Osteocyte (in vitro differentiated cells): Measurements from ENCODE around the gene ARAP2. TPM values are rescaled to one million over a fixed set of nuclear protein-coding genes. Genes with fewer than 3 reads are reported as not detected.

Source experiments
- DNase-seq: peaks from one replicate; pipeline ENCODE4 v3.0.0; 2021; ENCODE audit warnings: mixed read lengths; ENCODE audit not compliant: unreplicated experiment; ENCODE audit errors: extremely low spot score
- H3K27ac Mint-ChIP-seq: one replicate; pipeline ENCODE4 v1.8.0; 2021; ENCODE audit warnings: mild to moderate bottlenecking, mixed read lengths; ENCODE audit not compliant: unreplicated experiment
- H3K27me3 Mint-ChIP-seq: one replicate; pipeline ENCODE4 v1.8.0; 2021; ENCODE audit warnings: mixed read lengths; ENCODE audit not compliant: unreplicated experiment
- H3K36me3 Mint-ChIP-seq: one replicate; pipeline ENCODE4 v1.8.0; 2021; ENCODE audit warnings: mixed read lengths; ENCODE audit not compliant: unreplicated experiment
- H3K4me1 Mint-ChIP-seq: one replicate; pipeline ENCODE4 v1.8.0; 2021; ENCODE audit warnings: mixed read lengths; ENCODE audit not compliant: unreplicated experiment
- H3K4me3 Mint-ChIP-seq: one replicate; pipeline ENCODE4 v1.8.0; 2021; ENCODE audit warnings: mild to moderate bottlenecking, moderate library complexity, mixed read lengths; ENCODE audit not compliant: unreplicated experiment
- H3K9me3 Mint-ChIP-seq: one replicate; pipeline ENCODE4 v1.8.0; 2021; ENCODE audit warnings: mixed read lengths; ENCODE audit not compliant: unreplicated experiment
- total RNA-seq: library from RNA; stranded (reverse); gene quantifications from 2 replicates; pipeline ENCODE4 v1.2.1, GENCODE V29; 2021
- TF ChIP-seq, protein P1 (sequence below): fragments of 200-600 bp; sonication (generic); IDR thresholded peaks from 2 replicates; pipeline ENCODE4 v1.5.0; 2021; ENCODE audit warnings: antibody characterized with exemption, mild to moderate bottlenecking, moderate library complexity

The ARAP2 gene
- total RNA-seq, 1 donor from 2014 or later, result 1.0 TPM

DNA sequence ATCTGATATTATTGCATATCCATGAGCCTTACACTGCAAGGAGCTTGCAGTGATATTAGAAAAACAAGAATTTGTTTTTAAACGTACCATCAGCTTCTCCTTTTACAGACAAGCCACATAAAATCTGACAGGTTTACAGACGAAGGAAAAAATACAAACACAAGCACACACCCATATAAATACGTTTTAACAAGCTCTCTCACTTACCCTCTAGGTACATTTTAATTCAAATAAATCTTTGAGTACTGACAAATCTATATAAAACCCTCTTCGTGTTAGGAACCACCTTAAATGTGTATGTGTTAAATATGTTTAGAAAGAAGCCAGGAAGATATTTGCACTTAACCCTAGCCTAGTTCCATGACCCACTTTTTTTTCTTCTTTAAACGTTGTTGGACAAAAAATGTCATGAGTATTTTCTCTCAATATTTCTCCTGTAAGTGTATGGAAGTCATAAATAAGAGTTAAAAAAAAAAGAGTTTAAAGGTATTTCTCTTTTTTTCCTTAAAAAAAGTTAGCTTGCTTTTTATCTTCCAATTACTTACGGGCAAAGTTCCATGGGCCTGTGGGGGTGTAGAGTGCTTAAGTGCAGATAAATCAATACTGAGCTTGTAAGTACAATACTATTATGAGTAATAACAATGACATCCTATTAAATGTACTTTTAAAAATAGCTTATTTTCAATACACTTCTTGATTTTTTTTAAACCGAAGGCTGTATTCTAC, 1.5 kb downstream of the ARAP2 start:
- Mint-ChIP-seq H3K36me3 (no peaks in the 10 kb centered on the region), H3K4me1 (peaks cover 15% of the 10 kb centered on the region), H3K27ac (no peak overlapping the region), H3K4me3 (peak overlapping the region; percentile 77), H3K27me3 (peaks cover 7% of the 10 kb centered on the region), H3K9me3 (no peaks in the 10 kb centered on the region)
- no peak for DNase-seq
- TF ChIP-seq, protein P1, sequence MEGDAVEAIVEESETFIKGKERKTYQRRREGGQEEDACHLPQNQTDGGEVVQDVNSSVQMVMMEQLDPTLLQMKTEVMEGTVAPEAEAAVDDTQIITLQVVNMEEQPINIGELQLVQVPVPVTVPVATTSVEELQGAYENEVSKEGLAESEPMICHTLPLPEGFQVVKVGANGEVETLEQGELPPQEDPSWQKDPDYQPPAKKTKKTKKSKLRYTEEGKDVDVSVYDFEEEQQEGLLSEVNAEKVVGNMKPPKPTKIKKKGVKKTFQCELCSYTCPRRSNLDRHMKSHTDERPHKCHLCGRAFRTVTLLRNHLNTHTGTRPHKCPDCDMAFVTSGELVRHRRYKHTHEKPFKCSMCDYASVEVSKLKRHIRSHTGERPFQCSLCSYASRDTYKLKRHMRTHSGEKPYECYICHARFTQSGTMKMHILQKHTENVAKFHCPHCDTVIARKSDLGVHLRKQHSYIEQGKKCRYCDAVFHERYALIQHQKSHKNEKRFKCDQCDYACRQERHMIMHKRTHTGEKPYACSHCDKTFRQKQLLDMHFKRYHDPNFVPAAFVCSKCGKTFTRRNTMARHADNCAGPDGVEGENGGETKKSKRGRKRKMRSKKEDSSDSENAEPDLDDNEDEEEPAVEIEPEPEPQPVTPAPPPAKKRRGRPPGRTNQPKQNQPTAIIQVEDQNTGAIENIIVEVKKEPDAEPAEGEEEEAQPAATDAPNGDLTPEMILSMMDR, result no peak

DNA sequence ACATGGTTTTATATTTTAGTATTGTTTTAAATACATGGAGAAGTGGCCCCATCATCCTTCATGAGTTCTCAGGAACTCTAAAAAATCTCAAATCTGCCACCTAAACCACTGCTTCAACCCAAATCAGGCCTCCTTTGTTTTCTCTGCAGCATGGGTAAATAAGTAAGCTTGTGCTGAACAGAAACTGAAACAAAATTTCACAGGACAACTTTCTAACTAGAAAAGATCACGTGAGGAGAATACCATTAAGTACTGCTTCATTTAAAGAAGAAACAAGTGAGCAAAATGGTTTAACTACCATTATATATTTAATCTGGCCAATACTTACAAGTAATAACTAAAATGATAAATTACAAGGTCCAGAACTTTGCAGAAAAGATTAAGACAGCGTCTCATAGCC, 2.5 kb downstream of the ARAP2 start:
- TF ChIP-seq, protein P1, result no peak
- Mint-ChIP-seq H3K27me3 (peaks cover 2% of the 10 kb centered on the region), H3K9me3 (no peaks in the 10 kb centered on the region), H3K4me1 (peaks cover 15% of the 10 kb centered on the region), H3K27ac (no peak overlapping the region), H3K36me3 (no peaks in the 10 kb centered on the region), H3K4me3 (no peak overlapping the region)
- no peak for DNase-seq

DNA sequence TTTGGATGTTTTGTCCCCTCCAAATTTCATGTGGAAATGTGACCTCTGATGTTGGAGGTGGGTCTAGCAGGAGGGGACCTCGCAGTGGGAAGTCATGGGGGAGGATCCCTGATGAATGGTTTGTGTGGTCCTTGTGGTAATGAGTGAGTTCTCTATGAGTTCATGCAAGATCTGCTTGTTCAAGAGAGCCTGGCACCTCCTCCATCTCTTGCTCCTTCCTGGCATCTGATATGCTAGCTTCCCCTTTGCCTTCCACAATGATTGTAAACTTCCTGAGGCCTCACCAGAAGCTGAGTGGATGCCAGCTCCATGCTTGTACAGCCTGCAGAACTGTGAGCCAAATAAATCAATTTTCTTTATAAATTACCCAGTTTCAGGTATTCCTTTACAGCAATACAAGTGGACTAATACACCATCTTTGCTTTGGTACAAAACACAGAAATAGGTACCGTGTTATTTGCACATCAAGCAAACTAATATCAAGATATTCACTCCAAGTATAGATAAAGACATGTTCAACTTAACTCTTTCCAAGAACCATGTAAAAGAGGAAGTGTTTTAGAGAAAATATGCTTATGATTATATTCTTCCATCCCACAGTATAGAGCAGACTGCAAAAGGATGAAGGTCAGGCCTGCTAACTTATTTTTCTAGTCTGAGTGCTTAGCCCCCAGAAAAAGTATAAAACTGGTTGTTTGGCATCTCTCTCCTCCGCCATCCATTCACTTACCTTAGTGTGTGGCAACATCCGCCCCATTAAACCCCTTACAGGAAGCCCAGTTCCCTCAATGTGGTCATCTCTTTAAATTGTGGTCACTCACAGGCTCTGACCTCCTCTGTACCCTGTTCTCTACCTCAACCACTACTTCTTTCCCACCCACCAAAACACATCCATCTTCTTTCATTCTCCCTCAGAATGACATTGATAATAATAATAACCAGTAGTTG, 6.7 kb downstream of the ARAP2 start:
- TF ChIP-seq, protein P1, result no peak
- no peak for DNase-seq
- Mint-ChIP-seq H3K9me3 (no peaks in the 10 kb centered on the region), H3K27ac (no peak overlapping the region), H3K36me3 (no peaks in the 10 kb centered on the region), H3K27me3 (no peaks in the 10 kb centered on the region), H3K4me3 (no peak overlapping the region), H3K4me1 (peaks cover 4% of the 10 kb centered on the region)

DNA sequence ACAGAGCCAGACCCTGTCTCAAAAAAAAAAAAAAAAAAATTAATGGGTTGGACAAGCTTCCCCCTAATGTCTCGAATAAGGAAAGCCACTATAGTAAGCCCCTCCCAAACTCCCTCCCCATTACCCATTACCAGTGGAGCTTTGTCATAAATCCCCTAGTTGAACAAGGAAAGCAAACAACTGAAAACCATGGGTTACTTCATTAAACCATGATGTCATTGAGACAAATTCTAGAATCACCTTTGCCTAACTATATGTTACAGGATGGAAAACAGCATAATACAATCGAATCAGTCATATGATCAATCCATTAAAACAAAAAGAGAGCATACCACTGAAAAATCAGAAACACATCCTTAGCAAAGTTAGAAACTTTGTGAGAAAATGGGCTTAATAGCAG, 8.2 kb downstream of the ARAP2 start:
- H3K27ac Mint-ChIP-seq, result no peak overlapping the region
- no peaks in the 10 kb centered on the region for H3K36me3 Mint-ChIP-seq
- H3K27me3 Mint-ChIP-seq, result no peaks in the 10 kb centered on the region
- H3K9me3 Mint-ChIP-seq, result peaks cover 4% of the 10 kb centered on the region
- H3K4me1 Mint-ChIP-seq, result no peaks in the 10 kb centered on the region
- no peak for DNase-seq
- TF ChIP-seq, protein P1, result no peak
- no peak overlapping the region for H3K4me3 Mint-ChIP-seq

DNA sequence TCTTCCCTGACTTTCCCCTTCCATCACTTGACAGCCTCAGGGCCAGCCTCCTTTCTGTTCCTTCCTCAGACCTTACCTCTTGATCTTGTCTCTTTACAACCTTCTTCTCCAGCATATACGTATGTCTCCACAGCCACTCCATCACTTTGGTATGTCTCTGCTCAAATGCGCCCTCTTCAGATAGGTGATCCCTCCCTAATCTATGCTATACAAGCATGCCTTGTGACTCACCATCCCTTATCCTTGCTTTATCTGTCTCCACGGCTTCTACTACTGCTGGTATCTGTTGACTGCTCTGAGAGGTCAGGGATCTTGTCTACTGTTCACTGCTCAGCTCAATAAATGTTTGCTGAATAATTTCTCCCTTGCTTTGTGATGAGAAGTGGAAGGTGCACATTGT, 9.0 kb downstream of the ARAP2 start:
- no peaks in the 10 kb centered on the region for H3K4me1 Mint-ChIP-seq
- H3K27ac Mint-ChIP-seq, result no peak overlapping the region
- H3K9me3 Mint-ChIP-seq, result peaks cover 4% of the 10 kb centered on the region
- no peaks in the 10 kb centered on the region for H3K27me3 Mint-ChIP-seq
- no peaks in the 10 kb centered on the region for H3K36me3 Mint-ChIP-seq
- TF ChIP-seq, protein P1, result no peak
- DNase-seq, result no peak
- no peak overlapping the region for H3K4me3 Mint-ChIP-seq
